Measurements from ENCODE around the gene SPNS2.

The SPNS2 gene

GRCh38 chr17:4520894-4521600 is 22.4 kb downstream of the SPNS2 start:
- no peak for DNase-seq

- no peak for DNase-seq
Measured at GRCh38 chr17:4522661-4523060, 24.0 kb downstream of the SPNS2 start.

- DNase-seq: no peak
Measured at GRCh38 chr17:4523946-4524345, 25.3 kb downstream of the SPNS2 start.

- no peak for DNase-seq
Measured at GRCh38 chr17:4525691-4526397, 27.2 kb downstream of the SPNS2 start.

GRCh38 chr17:4527134-4527533 is 28.5 kb downstream of the SPNS2 start:
- no peak for DNase-seq

- DNase-seq: no peak
Measured at GRCh38 chr17:4527566-4528125, 29.0 kb downstream of the SPNS2 start.

GRCh38 chr17:4529533-4530152 is 31.0 kb downstream of the SPNS2 start:
- DNase-seq: no peak

GRCh38 chr17:4530799-4531730 is 32.4 kb downstream of the SPNS2 start:
- DNase-seq: no peak

GRCh38 chr17:4531988-4532736 is 33.5 kb downstream of the SPNS2 start:
- DNase-seq: no peak

- no peak for DNase-seq
Measured at GRCh38 chr17:4532860-4533522, 34.3 kb downstream of the SPNS2 start.

GRCh38 chr17:4533523-4534504 is 35.1 kb downstream of the SPNS2 start:
- DNase-seq: no peak

- no peak for DNase-seq
Measured at GRCh38 chr17:4534515-4534914, 35.8 kb downstream of the SPNS2 start.

- DNase-seq: no peak
Measured at GRCh38 chr17:4534928-4535666, 36.4 kb downstream of the SPNS2 start.

- no peak for DNase-seq
Measured at GRCh38 chr17:4535667-4536258, 37.1 kb downstream of the SPNS2 start.

GRCh38 chr17:4536259-4536741 is 37.6 kb downstream of the SPNS2 start:
- no peak for DNase-seq

- DNase-seq: no peak
Measured at GRCh38 chr17:4536742-4537411, 38.2 kb downstream of the SPNS2 start.

GRCh38 chr17:4537451-4538235 is 39.0 kb downstream of the SPNS2 start:
- DNase-seq: no peak

Data from central memory CD4-positive, alpha-beta T cell (primary cell).